ENCODE data around the gene FILIP1L. TPM values are rescaled to one million over a fixed set of nuclear protein-coding genes. Genes with fewer than 3 reads are reported as not detected.

FILIP1L gene
- total RNA-seq, 1 experiment from 2014 or later: 0.07 TPM

- no CpG with 5 or more reads among the region's 1 CpG for WGBS (ENCODE audit: extremely low coverage, insufficient read length, low lambda C conversion rate)
- H4K5ac ChIP-seq (ENCODE audit: insufficient read length, low read depth, low read length): no peak overlapping the region
- no peaks in the 10 kb centered on the region for H3K23me2 ChIP-seq (ENCODE audit: insufficient read length, low read depth, low read length, poor library complexity, severe bottlenecking)
- no peak overlapping the region for H3K56ac ChIP-seq (ENCODE audit: insufficient read length, low read depth, low read length)
- no peak overlapping the region for H3K4me3 Mint-ChIP-seq
- H3K9me3 ChIP-seq (ENCODE audit: control insufficient read depth, low read depth, low read length): no peaks in the 10 kb centered on the region
- H2AFZ ChIP-seq (ENCODE audit: low read length): no peak overlapping the region
- no peak for TF ChIP-seq CTCF (conservative IDR thresholded peaks at IDR 0.05)
- H3K9ac ChIP-seq (ENCODE audit: extremely low read depth, insufficient read length, low read length): no peak overlapping the region
- no peak overlapping the region for H4K91ac ChIP-seq (ENCODE audit: insufficient read length, low read depth, low read length)
- DNase-seq: no peak
- H3K4me1 ChIP-seq (ENCODE audit: insufficient read depth, low read length): peaks cover 9% of the 10 kb centered on the region; the same call in 1 of the 2 replicates
- no peak overlapping the region for H3K4me2 ChIP-seq (ENCODE audit: insufficient read depth, insufficient read length, low read length)
- no peak overlapping the region for H3K27ac ChIP-seq (ENCODE audit: insufficient read length, low read depth, low read length)
- no peaks in the 10 kb centered on the region for H3K27me3 ChIP-seq (ENCODE audit: insufficient read depth, low read length)
- no peak overlapping the region for H4K8ac ChIP-seq (replicated peaks; ENCODE audit: insufficient read length, low read depth, low read length)
- no peak overlapping the region for H3K18ac ChIP-seq (ENCODE audit: insufficient read length, low read depth, low read length)
- H3K9me3 Mint-ChIP-seq: no peaks in the 10 kb centered on the region
- H3K36me3 Mint-ChIP-seq (ENCODE audit: insufficient read depth in 1 of 3, low read depth in 3 of 3): no peaks in the 10 kb centered on the region
- H3K79me2 ChIP-seq (ENCODE audit: insufficient read depth, low read length): peaks cover 2% of the 10 kb centered on the region; the same call in 1 of the 2 replicates
- H2BK5ac ChIP-seq (ENCODE audit: insufficient read length, low read length): no peak overlapping the region
- H2BK20ac ChIP-seq (ENCODE audit: low read depth, low read length, poor library complexity, severe bottlenecking): no peak overlapping the region
- H3K14ac ChIP-seq (ENCODE audit: insufficient read depth, low read length): no peak overlapping the region
- no peaks in the 10 kb centered on the region for H3K79me1 ChIP-seq (ENCODE audit: insufficient read depth, low read depth, low read length, poor library complexity, severe bottlenecking)
- H3K27ac Mint-ChIP-seq: no peak overlapping the region; a peak in 1 of 7 replicates
- H4K20me1 ChIP-seq (ENCODE audit: control insufficient read depth, insufficient read depth, insufficient read length): no peaks in the 10 kb centered on the region
- H2BK12ac ChIP-seq (ENCODE audit: insufficient read length, low read depth, low read length): no peak overlapping the region
- H2BK15ac ChIP-seq (ENCODE audit: low read depth, low read length): no peak overlapping the region
- H3K4ac ChIP-seq (ENCODE audit: low read depth, low read length): no peak overlapping the region
- no peak overlapping the region for H3K23ac ChIP-seq (ENCODE audit: insufficient read length, low read depth, low read length)
- H3K4me1 Mint-ChIP-seq: peaks cover 27 to 32% of the 10 kb centered on the region in 2 experiments
- H2BK120ac ChIP-seq (ENCODE audit: low read depth, low read length, poor library complexity, severe bottlenecking): no peak overlapping the region
- H3T11ph ChIP-seq (ENCODE audit: low read length): no peak overlapping the region
- H2AK5ac ChIP-seq (ENCODE audit: insufficient read length, low read length): no peak overlapping the region
- H3K27me3 Mint-ChIP-seq (ENCODE audit: low read depth): no peaks in the 10 kb centered on the region
These were observed 259.5 kb downstream of the FILIP1L start for GRCh38 chr3:99854756-99855298.
